Measurements from ENCODE around the gene RGS2. TPM values are rescaled to one million over a fixed set of nuclear protein-coding genes. Genes with fewer than 3 reads are reported as not detected.

The RGS2 gene
- total RNA-seq, 1 donor: 5.8 TPM

DNA sequence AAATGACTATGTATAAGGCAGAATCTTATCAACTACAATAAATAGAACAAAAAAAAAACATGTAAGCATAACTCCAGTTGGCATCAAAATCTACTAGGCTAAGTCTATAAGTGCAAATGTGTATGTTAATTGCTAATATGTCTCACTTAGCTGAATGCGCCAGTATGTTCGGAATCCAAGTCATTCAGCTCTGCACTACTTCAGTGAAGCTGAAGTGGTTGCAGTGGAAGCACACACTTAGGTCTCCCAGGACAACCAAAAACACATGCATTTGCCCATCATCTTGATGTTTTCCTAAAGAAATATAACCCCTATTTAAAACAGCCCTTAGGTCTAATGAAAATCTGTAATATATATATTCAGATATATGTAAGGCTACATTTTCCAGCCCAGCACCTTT lies 41.0 kb upstream of the RGS2 start:
- H3K36me3 ChIP-seq (ENCODE audit: insufficient read depth, low read length): no peaks in the 10 kb centered on the region
- no peak overlapping the region for H2AFZ ChIP-seq (ENCODE audit: low read length)
- no peaks in the 10 kb centered on the region for H3K27me3 ChIP-seq (ENCODE audit: insufficient read depth, low read length)
- no peak overlapping the region for H3K4me3 ChIP-seq (ENCODE audit: insufficient read depth, low read length)
- TF ChIP-seq, protein P1, sequence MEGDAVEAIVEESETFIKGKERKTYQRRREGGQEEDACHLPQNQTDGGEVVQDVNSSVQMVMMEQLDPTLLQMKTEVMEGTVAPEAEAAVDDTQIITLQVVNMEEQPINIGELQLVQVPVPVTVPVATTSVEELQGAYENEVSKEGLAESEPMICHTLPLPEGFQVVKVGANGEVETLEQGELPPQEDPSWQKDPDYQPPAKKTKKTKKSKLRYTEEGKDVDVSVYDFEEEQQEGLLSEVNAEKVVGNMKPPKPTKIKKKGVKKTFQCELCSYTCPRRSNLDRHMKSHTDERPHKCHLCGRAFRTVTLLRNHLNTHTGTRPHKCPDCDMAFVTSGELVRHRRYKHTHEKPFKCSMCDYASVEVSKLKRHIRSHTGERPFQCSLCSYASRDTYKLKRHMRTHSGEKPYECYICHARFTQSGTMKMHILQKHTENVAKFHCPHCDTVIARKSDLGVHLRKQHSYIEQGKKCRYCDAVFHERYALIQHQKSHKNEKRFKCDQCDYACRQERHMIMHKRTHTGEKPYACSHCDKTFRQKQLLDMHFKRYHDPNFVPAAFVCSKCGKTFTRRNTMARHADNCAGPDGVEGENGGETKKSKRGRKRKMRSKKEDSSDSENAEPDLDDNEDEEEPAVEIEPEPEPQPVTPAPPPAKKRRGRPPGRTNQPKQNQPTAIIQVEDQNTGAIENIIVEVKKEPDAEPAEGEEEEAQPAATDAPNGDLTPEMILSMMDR (IDR thresholded peaks at IDR 0.05; ENCODE audit: extremely low read depth, low read depth, low read length): no peak
- H3K27ac ChIP-seq (ENCODE audit: low read depth, low read length): no peak overlapping the region
- H4K20me1 ChIP-seq (ENCODE audit: insufficient read depth, low read length): no peaks in the 10 kb centered on the region
- H3K79me2 ChIP-seq (ENCODE audit: insufficient read depth, low read length): no peaks in the 10 kb centered on the region
- no peak for DNase-seq (ENCODE audit: insufficient read length, low spot score, missing footprints)
- no peaks in the 10 kb centered on the region for H3K9me3 ChIP-seq (ENCODE audit: low read depth, low read length)
- peaks cover 3% of the 10 kb centered on the region for H3K4me1 ChIP-seq (ENCODE audit: insufficient read depth, low read length)
- H3K4me2 ChIP-seq (ENCODE audit: insufficient read depth, low read length): no peak overlapping the region

DNA sequence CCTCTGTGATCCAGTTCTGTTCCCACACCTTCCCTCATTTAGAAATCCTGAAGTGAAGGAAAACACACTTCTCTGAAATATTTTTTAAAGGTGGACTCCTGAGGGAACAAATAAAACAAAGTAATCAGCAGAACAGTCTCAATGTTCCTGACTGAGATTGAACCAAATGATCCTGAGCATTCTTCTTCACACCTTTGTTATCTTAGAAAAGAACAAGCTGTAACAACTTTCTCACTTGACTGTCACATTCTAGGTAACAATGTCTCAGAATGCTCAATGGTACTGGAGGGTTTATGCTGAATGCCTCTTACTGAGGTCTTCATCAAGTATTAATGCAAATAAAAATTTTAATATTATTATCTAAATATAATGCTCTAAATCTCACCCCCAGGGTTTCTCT lies 40.4 kb upstream of the RGS2 start:
- TF ChIP-seq, protein P1 (IDR thresholded peaks at IDR 0.05; ENCODE audit: extremely low read depth, low read depth, low read length): no peak
- Histone ChIP-seq H3K27me3 (ENCODE audit: insufficient read depth, low read length) (no peaks in the 10 kb centered on the region), H3K4me1 (ENCODE audit: insufficient read depth, low read length) (peaks cover 3% of the 10 kb centered on the region), H3K4me2 (ENCODE audit: insufficient read depth, low read length) (no peak overlapping the region), H3K79me2 (ENCODE audit: insufficient read depth, low read length) (no peaks in the 10 kb centered on the region), H2AFZ (ENCODE audit: low read length) (no peak overlapping the region), H3K9me3 (ENCODE audit: low read depth, low read length) (no peaks in the 10 kb centered on the region), H3K27ac (ENCODE audit: low read depth, low read length) (no peak overlapping the region), H3K4me3 (ENCODE audit: insufficient read depth, low read length) (no peak overlapping the region), H3K36me3 (ENCODE audit: insufficient read depth, low read length) (no peaks in the 10 kb centered on the region), H4K20me1 (ENCODE audit: insufficient read depth, low read length) (no peaks in the 10 kb centered on the region)
- no peak for DNase-seq (ENCODE audit: insufficient read length, low spot score, missing footprints)

DNA sequence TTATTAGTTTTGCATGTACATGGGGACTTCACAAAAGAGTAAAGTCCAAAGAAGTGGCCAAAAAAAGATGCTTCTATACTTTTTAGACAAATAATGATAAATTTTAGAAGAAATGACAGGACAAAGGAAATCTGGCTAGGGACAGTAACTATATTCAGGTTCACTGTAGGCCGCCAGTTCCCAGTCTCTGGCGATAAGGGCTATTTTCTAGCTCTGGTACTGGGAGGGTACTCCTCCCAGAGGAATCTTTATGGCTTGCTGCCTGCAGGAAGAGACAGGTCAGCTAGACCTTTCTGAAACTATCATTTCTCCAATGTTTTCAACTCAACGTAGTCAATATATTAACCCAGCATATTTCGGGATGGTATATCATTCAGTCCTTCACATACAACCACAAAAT lies 37.5 kb upstream of the RGS2 start:
- TF ChIP-seq, protein P1 (IDR thresholded peaks at IDR 0.05; ENCODE audit: extremely low read depth, low read depth, low read length): no peak
- no peak for DNase-seq (ENCODE audit: insufficient read length, low spot score, missing footprints)
- Histone ChIP-seq H2AFZ (ENCODE audit: low read length) (no peak overlapping the region), H3K4me1 (ENCODE audit: insufficient read depth, low read length) (no peaks in the 10 kb centered on the region), H3K36me3 (ENCODE audit: insufficient read depth, low read length) (no peaks in the 10 kb centered on the region), H3K27ac (ENCODE audit: low read depth, low read length) (no peak overlapping the region), H3K9me3 (ENCODE audit: low read depth, low read length) (no peaks in the 10 kb centered on the region), H3K4me2 (ENCODE audit: insufficient read depth, low read length) (no peak overlapping the region), H3K27me3 (ENCODE audit: insufficient read depth, low read length) (no peaks in the 10 kb centered on the region), H4K20me1 (ENCODE audit: insufficient read depth, low read length) (no peaks in the 10 kb centered on the region), H3K4me3 (ENCODE audit: insufficient read depth, low read length) (no peak overlapping the region), H3K79me2 (ENCODE audit: insufficient read depth, low read length) (no peaks in the 10 kb centered on the region)

DNA sequence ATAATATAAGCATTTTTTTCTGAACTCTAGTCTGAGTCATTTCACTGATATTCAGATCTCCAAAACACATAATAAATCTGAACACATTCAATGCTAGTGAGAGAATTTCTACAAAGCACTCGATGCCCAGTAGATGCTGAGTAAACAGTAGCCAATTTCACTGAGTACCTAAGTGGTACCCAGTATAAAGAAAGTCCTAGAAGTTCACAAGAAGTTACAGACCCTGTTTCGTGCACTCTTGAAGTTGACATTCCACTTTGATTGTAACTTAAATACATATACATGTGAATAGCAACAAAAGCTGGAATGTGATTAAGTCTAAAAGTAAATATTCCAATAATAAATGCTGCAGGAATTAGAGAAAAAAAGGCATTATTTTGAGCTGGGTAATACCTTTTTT lies 33.2 kb upstream of the RGS2 start:
- no peak overlapping the region for H3K4me2 ChIP-seq (ENCODE audit: insufficient read depth, low read length)
- H3K79me2 ChIP-seq (ENCODE audit: insufficient read depth, low read length): no peaks in the 10 kb centered on the region
- H3K9me3 ChIP-seq (ENCODE audit: low read depth, low read length): no peaks in the 10 kb centered on the region
- no peak overlapping the region for H3K4me3 ChIP-seq (ENCODE audit: insufficient read depth, low read length)
- DNase-seq (ENCODE audit: insufficient read length, low spot score, missing footprints): no peak
- no peaks in the 10 kb centered on the region for H4K20me1 ChIP-seq (ENCODE audit: insufficient read depth, low read length)
- TF ChIP-seq, protein P1 (IDR thresholded peaks at IDR 0.05; ENCODE audit: extremely low read depth, low read depth, low read length): no peak
- no peaks in the 10 kb centered on the region for H3K36me3 ChIP-seq (ENCODE audit: insufficient read depth, low read length)
- no peaks in the 10 kb centered on the region for H3K4me1 ChIP-seq (ENCODE audit: insufficient read depth, low read length)
- H2AFZ ChIP-seq (ENCODE audit: low read length): no peak overlapping the region
- no peaks in the 10 kb centered on the region for H3K27me3 ChIP-seq (ENCODE audit: insufficient read depth, low read length)
- no peak overlapping the region for H3K27ac ChIP-seq (ENCODE audit: low read depth, low read length)

Data from osteoblast (primary cell).